SK-N-SH (cell line): ENCODE measurements around the gene KIF21B.

Experiments
- RCOR1 ChIP-seq: fragments of 150-350 bp; IDR thresholded peaks from 2 replicates; pipeline ENCODE4 v1.6.1; 2017; ENCODE audit warnings: antibody characterized with exemption, low read length
- USF2 ChIP-seq: fragments of 150-350 bp; IDR thresholded peaks from 2 replicates; pipeline ENCODE4 v1.6.1; 2017; ENCODE audit warnings: antibody characterized with exemption, low read length, low read depth, borderline replicate concordance

DNA sequence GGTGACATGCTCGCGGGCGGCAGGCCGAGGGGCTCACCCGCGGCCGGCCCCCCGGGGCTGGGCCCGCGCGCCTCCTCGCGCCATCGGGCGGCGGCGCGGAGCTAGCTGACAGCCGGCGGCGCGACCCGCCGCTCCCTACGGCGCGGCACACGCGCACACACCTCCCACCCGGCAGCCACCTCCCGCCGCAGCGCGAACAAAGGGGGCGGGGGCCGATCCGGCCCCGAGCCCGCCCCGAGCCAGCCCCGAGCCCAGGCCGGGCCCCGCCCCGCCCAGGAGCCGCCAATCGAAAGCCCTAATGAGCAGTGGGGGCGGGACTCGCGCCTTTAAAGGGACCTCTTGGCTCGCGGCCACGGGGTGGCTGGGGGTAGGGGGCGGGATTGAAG, at the start of gene KIF21B:
- TF ChIP-seq USF2 (no peak), RCOR1 (no peak)
